Stimulated activated CD8-positive, alpha-beta memory T cell treated with anti-CD3 and anti-CD28 coated beads, Interleukin-7, amount 100 ng/mL, for 1 hour (primary cell): ENCODE data around the gene CFAP97D2.
"Not testable (repeated sequence)": the region's sequence is repeated elsewhere in the genome, so short reads cannot be mapped to it uniquely, and the experiment has no call there.

ENCODE experiments used
- DNase-seq, 2 donors: peaks; one replicate each; pipeline ENCODE4 v3.0.0-alpha.2; 2020; ENCODE audit warnings: low read depth in 2 of 2

Gene CFAP97D2

GRCh38 chr13:114158869-114159666 lies 20.0 kb upstream of the CFAP97D2 start:
- DNase-seq, result not testable (repeated sequence)

DNA sequence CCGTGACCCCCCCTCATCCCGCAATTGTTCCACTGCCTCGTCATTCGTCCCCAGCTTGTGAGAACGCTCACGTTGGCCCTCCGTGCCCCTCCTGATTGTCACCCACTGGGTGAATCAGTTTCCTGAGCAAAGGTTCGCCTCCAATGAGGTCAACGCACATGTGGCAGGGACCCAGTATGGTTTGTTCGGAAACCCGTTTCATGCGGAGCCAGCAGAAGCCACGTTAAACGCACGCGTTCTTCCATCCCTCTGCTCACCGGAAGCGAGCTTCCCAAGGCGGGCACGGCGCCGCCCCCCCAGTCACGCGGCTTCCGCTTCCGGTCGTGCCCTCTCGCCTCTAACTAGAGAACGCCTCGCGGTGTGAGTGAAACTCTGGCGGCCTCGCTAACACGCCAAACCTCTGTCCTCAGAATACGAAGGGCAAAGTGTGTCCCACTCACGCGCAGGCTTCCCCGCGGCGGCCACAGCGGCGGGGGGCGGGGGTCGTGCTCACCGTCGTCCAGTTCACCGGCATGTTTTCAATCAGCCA lies 18.0 kb upstream of the CFAP97D2 start:
- no peak for DNase-seq

DNA sequence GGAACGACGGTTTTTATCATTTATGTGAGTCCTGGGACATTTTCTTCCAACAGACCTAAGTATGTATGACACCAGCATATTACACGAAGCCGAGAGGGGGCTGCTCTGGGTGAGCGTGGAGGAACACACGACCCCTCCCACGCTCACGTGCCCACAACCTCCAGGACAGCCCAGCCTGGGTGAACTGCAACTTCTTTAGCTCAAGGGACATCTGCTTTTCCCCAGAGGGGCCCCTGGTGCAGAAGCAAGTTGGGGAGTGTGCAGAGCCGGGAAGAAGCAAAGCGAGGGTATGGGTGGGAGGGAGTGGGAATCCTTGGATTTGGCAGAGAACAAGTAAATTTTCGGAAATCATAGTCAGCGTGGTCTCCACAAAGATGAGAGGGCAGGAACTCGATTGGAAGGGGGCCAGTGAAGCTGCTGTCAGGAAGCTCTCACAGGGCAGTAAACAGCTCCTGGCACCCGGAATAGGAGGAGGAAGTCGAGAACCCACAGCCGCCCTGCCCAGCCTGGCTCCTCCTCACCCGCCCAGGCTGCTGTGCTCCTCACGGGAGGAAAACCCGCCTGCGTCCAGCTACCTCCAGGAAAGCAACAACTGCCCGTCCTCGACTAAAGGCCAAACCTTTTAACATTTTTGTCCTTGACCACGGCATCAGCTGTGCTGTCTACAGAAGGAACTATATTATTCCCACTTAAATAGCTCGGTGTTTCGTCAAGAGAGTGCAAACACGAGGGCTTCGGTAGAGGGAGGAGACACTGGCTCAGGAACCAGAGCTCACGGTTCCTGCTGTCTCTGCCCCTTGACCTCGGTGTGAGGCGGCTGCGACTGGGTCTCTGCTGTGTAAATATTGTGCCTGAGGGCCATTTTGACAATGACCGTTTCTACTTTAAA lies 17.2 kb upstream of the CFAP97D2 start:
- DNase-seq, result no peak

DNA sequence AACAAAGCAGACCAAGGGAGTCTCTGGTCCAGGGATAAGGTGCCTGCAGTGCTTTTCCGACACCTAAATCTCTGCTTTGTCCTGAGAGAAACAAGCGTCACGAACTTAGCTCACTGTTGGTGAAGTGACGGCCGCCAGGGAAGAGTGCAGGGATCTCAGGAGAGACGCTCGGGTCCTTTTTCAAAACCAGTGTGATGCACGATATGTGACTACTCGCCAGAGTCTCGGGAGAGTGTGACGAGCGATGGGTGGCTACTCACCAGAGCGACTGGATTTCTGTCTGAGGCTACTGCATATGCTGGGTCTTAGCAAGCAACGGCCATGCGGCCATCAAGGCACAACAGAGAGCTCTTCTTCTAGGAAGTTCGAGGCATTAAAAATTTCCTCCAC lies 16.5 kb upstream of the CFAP97D2 start:
- DNase-seq, result no peak

DNA sequence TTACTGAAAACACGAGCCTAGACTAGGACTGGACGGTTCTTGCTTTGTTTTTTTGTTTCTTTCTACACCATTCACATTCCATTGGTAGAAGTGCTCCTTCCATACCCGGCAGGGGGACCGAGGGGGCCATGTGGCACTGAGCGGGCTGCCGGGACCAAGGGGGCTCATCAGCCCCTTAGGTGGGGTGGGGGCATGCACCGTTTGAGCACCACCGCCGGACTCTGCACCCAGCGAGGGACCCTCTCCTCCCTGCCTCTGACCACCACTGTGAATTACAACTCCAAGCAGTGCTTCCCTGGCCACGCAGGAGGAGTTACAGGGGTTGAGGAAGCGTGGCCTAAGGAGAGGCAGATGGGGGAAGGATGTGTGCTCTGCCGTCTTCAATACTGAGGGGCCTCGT lies 15.0 kb upstream of the CFAP97D2 start:
- no peak for DNase-seq

- no peak for DNase-seq
Measured at GRCh38 chr13:114164681-114165429, 14.2 kb upstream of the CFAP97D2 start.

DNA sequence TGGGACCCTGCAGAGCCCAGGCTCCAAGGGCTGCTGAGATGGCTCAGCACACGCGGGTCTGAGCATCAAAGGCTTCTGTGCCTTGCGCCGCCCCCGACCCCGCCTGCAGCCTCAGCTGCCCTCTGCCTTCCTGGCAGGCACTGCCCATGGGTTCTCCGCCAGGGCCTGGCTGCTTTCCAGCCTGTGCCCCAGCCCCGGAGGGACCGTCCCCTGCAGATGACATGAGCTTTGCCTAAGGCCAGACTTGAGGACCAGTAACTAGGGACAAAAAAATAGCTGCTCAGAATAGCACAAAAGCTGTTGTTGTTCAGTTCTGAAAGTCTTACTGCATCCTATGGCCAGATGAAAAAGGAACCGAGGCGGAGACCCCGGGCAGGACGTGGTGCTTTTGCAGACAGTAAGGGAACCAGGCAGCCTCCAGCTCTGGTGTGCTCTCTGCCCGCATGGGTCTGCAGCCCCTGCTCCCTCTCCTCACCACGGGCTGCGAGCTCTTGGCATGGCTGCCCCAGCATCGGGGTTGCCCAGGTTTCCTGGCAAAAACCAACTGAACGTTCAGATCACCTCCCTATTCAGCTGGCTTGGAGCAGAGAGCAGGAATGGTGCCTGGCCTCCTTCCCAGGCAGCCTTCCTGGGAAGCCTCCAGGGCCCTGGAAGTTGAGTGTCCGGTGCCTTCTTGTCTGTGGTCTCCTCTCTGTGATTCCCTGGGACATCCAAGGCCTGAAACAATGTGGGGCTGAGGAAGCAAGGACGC lies 12.5 kb upstream of the CFAP97D2 start:
- DNase-seq, result no peak

DNA sequence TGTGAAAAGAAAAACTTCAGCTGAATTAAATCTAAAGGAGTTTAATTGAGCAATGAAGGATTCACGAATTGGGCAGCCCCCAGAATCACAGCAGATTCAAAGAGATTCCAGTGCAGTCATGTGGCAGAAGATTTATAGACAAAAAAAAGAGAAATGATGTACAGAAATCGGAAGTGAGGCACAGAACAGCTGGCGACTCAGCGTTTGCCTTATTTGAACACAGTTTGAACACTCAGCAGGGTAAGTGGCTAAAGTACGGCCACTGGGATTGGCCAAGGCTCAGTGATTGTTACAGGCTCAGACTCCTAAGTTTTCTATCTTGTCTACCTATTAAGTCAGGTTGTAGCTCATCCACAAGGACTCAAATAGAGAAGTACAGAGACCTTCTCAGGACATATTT lies 11.6 kb upstream of the CFAP97D2 start:
- no peak for DNase-seq

GRCh38 chr13:114167885-114168284 lies 11.2 kb upstream of the CFAP97D2 start:
- no peak for DNase-seq

- no peak for DNase-seq
Measured at GRCh38 chr13:114173272-114173671, 5.8 kb upstream of the CFAP97D2 start.

DNA sequence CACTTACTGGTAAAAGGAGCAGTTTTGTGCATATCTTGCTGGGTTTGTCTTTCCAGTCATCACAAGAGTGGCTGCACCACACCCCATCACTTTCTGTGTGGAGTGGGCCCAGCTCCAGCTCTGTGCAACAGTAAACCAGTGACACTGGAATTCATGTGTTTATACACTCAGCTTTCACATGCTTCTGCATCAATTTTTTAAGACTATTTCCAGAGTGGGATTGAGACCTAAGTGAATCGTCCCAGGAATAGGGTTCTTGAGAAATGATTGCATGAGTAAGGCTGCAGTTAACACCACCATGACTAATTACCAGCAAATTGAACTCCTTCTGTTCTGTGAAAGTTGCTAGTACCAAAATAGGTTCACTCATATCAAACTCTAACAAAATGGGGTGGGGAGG lies 5.3 kb upstream of the CFAP97D2 start:
- DNase-seq, result no peak

- no peak for DNase-seq
Measured at GRCh38 chr13:114174529-114174961, 4.5 kb upstream of the CFAP97D2 start.

- DNase-seq, result not testable (repeated sequence)
Measured at GRCh38 chr13:114176359-114176902, 2.6 kb upstream of the CFAP97D2 start.

- DNase-seq, result no peak
Measured at GRCh38 chr13:114177245-114178010, 1.6 kb upstream of the CFAP97D2 start.

GRCh38 chr13:114185182-114185971 lies 6.3 kb downstream of the CFAP97D2 start:
- DNase-seq, result no peak

- DNase-seq, result no peak
Measured at GRCh38 chr13:114194853-114195252, 15.8 kb downstream of the CFAP97D2 start.

DNA sequence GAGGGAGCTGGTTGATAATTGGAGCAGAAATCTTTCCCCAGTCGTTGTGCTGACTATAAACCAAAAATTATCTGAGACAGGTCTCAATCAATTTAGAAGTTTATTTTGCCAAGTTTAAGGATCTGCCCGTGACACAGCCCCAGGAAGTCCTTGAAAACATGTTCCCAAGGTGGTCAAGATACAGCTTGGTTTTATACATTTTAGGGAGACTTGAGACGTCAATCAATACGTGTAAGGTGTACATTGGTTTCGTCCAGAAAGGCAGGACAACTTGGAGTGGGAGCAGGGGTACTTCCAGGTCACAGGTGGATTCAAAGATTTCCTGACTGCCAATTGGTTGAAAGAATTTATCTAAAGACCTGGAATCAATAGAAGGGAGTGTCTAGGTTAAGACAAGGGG lies 17.6 kb downstream of the CFAP97D2 start:
- DNase-seq, result no peak

- no peak for DNase-seq
Measured at GRCh38 chr13:114198556-114198955, 19.5 kb downstream of the CFAP97D2 start.

DNA sequence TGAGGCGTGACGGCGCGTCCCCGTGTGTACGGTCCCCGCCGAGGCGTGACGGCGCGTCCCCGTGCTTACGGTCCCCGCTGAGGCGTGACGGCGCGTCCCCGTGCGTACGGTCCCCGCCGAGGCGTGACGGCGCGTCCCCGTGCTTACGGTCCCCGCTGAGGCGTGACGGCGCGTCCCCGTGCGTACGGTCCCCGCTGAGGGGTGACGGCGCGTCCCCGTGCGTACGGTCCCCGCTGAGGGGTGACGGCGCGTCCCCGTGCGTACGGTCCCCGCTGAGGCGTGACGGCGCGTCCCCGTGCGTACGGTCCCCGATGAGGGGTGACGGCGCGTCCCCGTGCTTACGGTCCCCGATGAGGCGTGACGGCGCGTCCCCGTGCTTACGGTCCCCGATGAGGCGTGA lies 20.5 kb downstream of the CFAP97D2 start:
- DNase-seq, result not testable (repeated sequence)
